GM10847 (cell line): ENCODE results near the gene MAP3K7.

Experiments used
- POLR2A ChIP-seq: IDR thresholded peaks from 2 replicates; pipeline ENCODE4 v1.6.1; 2011; ENCODE audit not compliant: insufficient read length; ENCODE audit errors: extremely low read depth

The MAP3K7 gene

GRCh38 chr6:90483116-90483839, 103.6 kb downstream of the MAP3K7 start:
- no peak for TF ChIP-seq POLR2A

DNA sequence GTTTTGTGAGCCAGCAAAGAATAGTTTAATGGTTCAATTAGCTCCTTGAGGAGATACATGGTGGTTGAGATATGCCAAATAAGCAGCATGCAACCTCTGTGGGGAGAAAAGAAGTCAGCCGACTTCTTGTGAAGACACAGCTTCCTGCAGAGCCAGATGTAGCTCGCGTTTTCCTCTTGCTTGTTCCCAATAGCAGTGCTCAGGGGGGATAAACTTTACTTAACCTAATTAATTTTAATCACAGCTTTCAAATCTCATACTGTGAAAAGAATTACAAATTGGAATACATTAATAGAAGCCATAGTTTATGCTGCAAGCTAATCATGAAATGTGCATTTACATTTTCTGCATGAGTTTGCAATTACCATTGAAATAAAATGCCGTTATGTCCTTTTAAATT, 106.2 kb downstream of the MAP3K7 start:
- no peak for TF ChIP-seq POLR2A

DNA sequence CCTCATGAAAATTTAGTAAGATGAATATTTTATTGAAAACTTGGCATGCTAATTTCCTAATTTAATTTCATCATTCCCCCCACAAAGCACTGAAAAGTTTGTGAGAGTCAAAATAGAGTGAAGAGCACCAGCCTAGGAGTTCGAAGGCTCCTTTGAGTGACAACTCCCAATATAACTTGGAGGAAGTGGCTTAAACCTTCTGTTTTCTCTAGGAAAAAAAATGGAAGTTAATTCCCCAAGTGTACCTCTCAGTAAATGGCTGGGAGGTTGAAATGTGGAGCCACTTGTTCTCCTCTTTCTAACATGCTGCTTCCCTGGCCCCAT, 107.3 kb downstream of the MAP3K7 start:
- no peak for TF ChIP-seq POLR2A

DNA sequence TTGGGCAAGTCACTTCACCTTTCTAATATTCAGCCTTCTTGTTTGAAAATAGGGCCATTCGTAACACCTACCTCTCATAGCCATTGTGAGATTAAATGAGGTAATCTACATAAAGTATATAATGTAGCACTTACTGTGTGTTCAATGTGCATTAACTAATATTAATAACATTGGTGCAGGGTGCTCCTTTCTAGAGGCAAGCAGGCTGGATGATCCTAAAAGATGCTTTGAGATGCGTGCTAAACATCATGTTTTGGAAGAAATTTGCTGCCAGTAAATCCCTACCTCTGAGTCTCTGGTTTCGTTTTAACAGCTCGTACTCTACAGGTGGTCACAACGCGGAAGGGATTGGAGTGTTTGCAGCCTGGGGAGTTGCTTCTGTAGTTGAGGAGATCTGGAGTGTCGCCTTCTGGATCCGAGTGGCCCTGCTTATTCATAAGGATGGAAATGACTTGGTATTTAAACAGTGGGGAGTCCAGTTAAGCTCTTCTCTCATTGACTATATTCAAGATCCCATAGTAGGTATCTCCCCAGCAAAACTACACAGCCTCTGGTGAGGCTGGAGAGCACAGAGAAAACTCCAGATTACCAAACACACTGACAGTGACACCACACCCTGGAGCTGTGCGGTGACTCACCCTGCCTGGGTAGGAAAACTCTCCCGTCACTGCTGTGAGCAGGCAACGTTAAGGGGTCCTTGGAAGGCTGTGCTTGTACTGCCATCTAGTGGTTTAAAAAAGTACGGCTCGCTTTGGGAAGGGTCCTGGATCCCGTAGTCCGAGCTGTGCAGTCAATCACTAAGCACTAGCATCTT, 107.9 kb downstream of the MAP3K7 start:
- no peak for TF ChIP-seq POLR2A

GRCh38 chr6:90478278-90478677, 108.6 kb downstream of the MAP3K7 start:
- TF ChIP-seq POLR2A, result no peak

GRCh38 chr6:90477366-90477765, 109.5 kb downstream of the MAP3K7 start:
- no peak for TF ChIP-seq POLR2A

DNA sequence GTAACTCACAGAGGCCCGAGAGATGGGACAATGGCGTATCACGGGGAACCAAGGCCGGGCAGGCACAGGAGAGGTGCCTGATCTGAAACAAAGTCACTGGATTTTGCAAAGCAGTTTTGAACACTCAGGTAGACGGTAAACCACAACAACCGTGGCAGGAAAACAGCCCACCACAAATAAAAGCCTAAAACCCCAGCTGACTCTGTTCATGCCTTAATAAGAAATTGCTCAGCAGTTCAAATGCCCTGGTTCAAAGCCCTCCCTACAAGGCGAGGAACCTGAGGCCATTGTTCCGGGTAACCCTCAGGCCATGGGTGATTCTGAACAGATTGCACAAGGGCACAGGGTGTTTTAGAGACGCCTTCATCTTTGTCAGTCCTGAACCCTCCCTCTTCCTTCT, 114.2 kb downstream of the MAP3K7 start:
- TF ChIP-seq POLR2A, result no peak

GRCh38 chr6:90471263-90471662, 115.6 kb downstream of the MAP3K7 start:
- no peak for TF ChIP-seq POLR2A

GRCh38 chr6:90469906-90470305, 117.0 kb downstream of the MAP3K7 start:
- TF ChIP-seq POLR2A, result no peak

GRCh38 chr6:90468859-90469258, 118.0 kb downstream of the MAP3K7 start:
- no peak for TF ChIP-seq POLR2A

GRCh38 chr6:90468080-90468479, 118.8 kb downstream of the MAP3K7 start:
- TF ChIP-seq POLR2A, result no peak

- TF ChIP-seq POLR2A, result no peak
These were observed 119.3 kb downstream of the MAP3K7 start for GRCh38 chr6:90467546-90467945.

GRCh38 chr6:90466154-90466940, 120.5 kb downstream of the MAP3K7 start:
- TF ChIP-seq POLR2A, result no peak

- no peak for TF ChIP-seq POLR2A
These were observed 121.2 kb downstream of the MAP3K7 start for GRCh38 chr6:90465686-90466085.

GRCh38 chr6:90464507-90464906, 122.4 kb downstream of the MAP3K7 start:
- TF ChIP-seq POLR2A, result no peak

DNA sequence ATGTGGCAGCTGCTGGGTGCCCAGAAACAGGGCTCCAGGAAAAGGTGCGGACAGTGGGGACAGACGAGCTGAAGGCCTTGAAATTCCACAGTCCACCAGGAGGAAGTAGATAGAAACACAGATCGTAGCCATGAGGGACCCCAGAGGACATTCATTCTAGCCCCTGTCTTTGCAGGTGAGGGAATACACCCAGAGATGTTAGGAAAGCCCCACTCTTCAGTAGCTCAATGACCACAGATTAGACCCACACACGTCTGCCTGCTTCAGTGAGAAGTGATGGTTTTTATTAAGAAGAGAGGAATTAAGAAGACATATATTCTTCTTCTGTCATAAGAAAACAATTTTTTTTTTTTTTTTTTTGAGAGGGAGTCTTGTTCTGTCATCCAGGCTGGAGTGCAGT, 123.0 kb downstream of the MAP3K7 start:
- no peak for TF ChIP-seq POLR2A
